ENCODE data around the gene ASB16.

Gene ASB16

GRCh38 chr17:44210342-44211192 lies 40.1 kb downstream of the ASB16 start:
- peak; percentile 84 for DNase-seq

- no peak for DNase-seq
These were observed 41.1 kb downstream of the ASB16 start for GRCh38 chr17:44211281-44212265.

- DNase-seq, result no peak
These were observed 42.3 kb downstream of the ASB16 start for GRCh38 chr17:44212507-44213402.

GRCh38 chr17:44213403-44214229 lies 43.1 kb downstream of the ASB16 start:
- no peak for DNase-seq

GRCh38 chr17:44214230-44214494 lies 43.7 kb downstream of the ASB16 start:
- DNase-seq, result no peak

- no peak for DNase-seq
These were observed 44.4 kb downstream of the ASB16 start for GRCh38 chr17:44214896-44215295.

- DNase-seq, result no peak
These were observed 45.7 kb downstream of the ASB16 start for GRCh38 chr17:44216173-44216572.

- DNase-seq, result no peak
These were observed 46.2 kb downstream of the ASB16 start for GRCh38 chr17:44216694-44217093.

- DNase-seq, result no peak
These were observed 47.3 kb downstream of the ASB16 start for GRCh38 chr17:44217738-44218343.

- peak; percentile 67 for DNase-seq
These were observed 48.0 kb downstream of the ASB16 start for GRCh38 chr17:44218344-44219107.

GRCh38 chr17:44219108-44219615 lies 48.7 kb downstream of the ASB16 start:
- peak; percentile 78 for DNase-seq

GRCh38 chr17:44219616-44220212 lies 49.2 kb downstream of the ASB16 start, which contains the start of gene UBTF:
UBTF (minus strand) TSS chr17:44219675; CDS start chr17:44218229, 1,446 bp downstream.
- DNase-seq, result no peak

GRCh38 chr17:44220213-44221083 lies 49.9 kb downstream of the ASB16 start:
- peak; percentile 91 for DNase-seq

GRCh38 chr17:44221084-44221861 lies 50.8 kb downstream of the ASB16 start:
- DNase-seq, result peak; percentile 90

GRCh38 chr17:44221862-44222111 lies 51.3 kb downstream of the ASB16 start:
- no peak for DNase-seq

- peak; percentile 88 for DNase-seq
These were observed 51.8 kb downstream of the ASB16 start for GRCh38 chr17:44222112-44222869.

GRCh38 chr17:44223541-44224071 lies 53.1 kb downstream of the ASB16 start:
- no peak for DNase-seq
